ENCODE data around the gene TNKS2. TPM values are rescaled to one million over a fixed set of nuclear protein-coding genes. Genes with fewer than 3 reads are reported as not detected.

Gene TNKS2
- total RNA-seq, 1 donor from 2014 or later: 53.4 TPM

GRCh38 chr10:91758303-91759146, 39.7 kb upstream of the TNKS2 start:
- no peak overlapping the region for H3K4me3 Mint-ChIP-seq
- Histone ChIP-seq H3K9ac (no peak overlapping the region), H3K4me1 (no peaks in the 10 kb centered on the region), H3K27me3 (no peaks in the 10 kb centered on the region), H3K79me2 (ENCODE audit: low read depth) (no peaks in the 10 kb centered on the region), H3F3A (ENCODE audit: low read depth) (no peaks in the 10 kb centered on the region), H3K4me2 (no peak overlapping the region), H4K20me1 (ENCODE audit: low read depth) (no peaks in the 10 kb centered on the region), H2AFZ (replicated peaks) (no peak overlapping the region), H3K27ac (no peak overlapping the region), H3K36me3 (no peaks in the 10 kb centered on the region), H3K9me3 (ENCODE audit: low read depth) (no peaks in the 10 kb centered on the region), H3K4me3 (no peak overlapping the region)
- H3K4me1 Mint-ChIP-seq: no peaks in the 10 kb centered on the region
- H3K27me3 Mint-ChIP-seq (ENCODE audit: insufficient read depth, low read depth): no peaks in the 10 kb centered on the region
- DNase-seq (ENCODE audit: low spot score): peak; percentile 54
- H3K27ac Mint-ChIP-seq: no peak overlapping the region
- no peak for TF ChIP-seq EZH2 (IDR thresholded peaks at IDR 0.05)
- TF ChIP-seq CTCF (IDR thresholded peaks at IDR 0.05): peak; percentile 76
- H3K9me3 Mint-ChIP-seq: peaks cover 20% of the 10 kb centered on the region
- peaks cover 2% of the 10 kb centered on the region for H3K36me3 Mint-ChIP-seq

GRCh38 chr10:91759581-91759986, 38.6 kb upstream of the TNKS2 start:
- TF ChIP-seq EZH2phosphoT487 (IDR thresholded peaks at IDR 0.05) (no peak), CTCF (IDR thresholded peaks at IDR 0.05) (no peak), EZH2 (IDR thresholded peaks at IDR 0.05) (no peak)
- H3K9me3 ChIP-seq (ENCODE audit: low read depth): no peaks in the 10 kb centered on the region
- peaks cover 2% of the 10 kb centered on the region for H3K36me3 Mint-ChIP-seq
- no peaks in the 10 kb centered on the region for H3K4me1 ChIP-seq
- H3K9me3 Mint-ChIP-seq: peaks cover 18% of the 10 kb centered on the region
- no peaks in the 10 kb centered on the region for H3K27me3 ChIP-seq
- H3K4me1 Mint-ChIP-seq: no peaks in the 10 kb centered on the region
- no peak overlapping the region for H3K27ac Mint-ChIP-seq
- H3K27me3 Mint-ChIP-seq (ENCODE audit: insufficient read depth, low read depth): no peaks in the 10 kb centered on the region
- no peaks in the 10 kb centered on the region for H3F3A ChIP-seq (ENCODE audit: low read depth)
- no peak overlapping the region for H3K4me3 Mint-ChIP-seq
- H3K4me2 ChIP-seq: no peak overlapping the region
- no peak overlapping the region for H3K27ac ChIP-seq
- no peaks in the 10 kb centered on the region for H4K20me1 ChIP-seq (ENCODE audit: low read depth)
- no peak for DNase-seq (ENCODE audit: low spot score)
- H3K4me3 ChIP-seq: no peak overlapping the region
- H2AFZ ChIP-seq (replicated peaks): no peak overlapping the region
- H3K79me2 ChIP-seq (ENCODE audit: low read depth): no peaks in the 10 kb centered on the region
- no peaks in the 10 kb centered on the region for H3K36me3 ChIP-seq
- H3K9ac ChIP-seq: no peak overlapping the region

GRCh38 chr10:91761721-91762120, 36.5 kb upstream of the TNKS2 start:
- Histone ChIP-seq H2AFZ (replicated peaks) (no peak overlapping the region), H3K36me3 (no peaks in the 10 kb centered on the region), H3K27ac (no peak overlapping the region), H3K4me3 (no peak overlapping the region), H3K9ac (no peak overlapping the region), H3K27me3 (no peaks in the 10 kb centered on the region), H3K4me2 (no peak overlapping the region), H3K79me2 (ENCODE audit: low read depth) (no peaks in the 10 kb centered on the region), H3K9me3 (ENCODE audit: low read depth) (no peaks in the 10 kb centered on the region), H3K4me1 (no peaks in the 10 kb centered on the region), H3F3A (ENCODE audit: low read depth) (no peaks in the 10 kb centered on the region), H4K20me1 (ENCODE audit: low read depth) (no peaks in the 10 kb centered on the region)
- Mint-ChIP-seq H3K27ac (no peak overlapping the region), H3K36me3 (no peaks in the 10 kb centered on the region), H3K4me3 (no peak overlapping the region), H3K4me1 (no peaks in the 10 kb centered on the region), H3K27me3 (ENCODE audit: insufficient read depth, low read depth) (no peaks in the 10 kb centered on the region), H3K9me3 (peaks cover 13% of the 10 kb centered on the region)
- TF ChIP-seq EZH2phosphoT487 (IDR thresholded peaks at IDR 0.05) (no peak), EZH2 (IDR thresholded peaks at IDR 0.05) (no peak), CTCF (IDR thresholded peaks at IDR 0.05) (no peak)
- DNase-seq (ENCODE audit: low spot score): no peak

All from neural progenitor cell (in vitro differentiated cells).